Stimulated activated CD8-positive, alpha-beta memory T cell treated with anti-CD3 and anti-CD28 coated beads, Interleukin-7, amount 100 ng/mL, for 48 hours (primary cell): ENCODE measurements around the gene STX17.
"Not testable (repeated sequence)": the region's sequence is repeated elsewhere in the genome, so short reads cannot be mapped to it uniquely, and the experiment has no call there.

ENCODE experiments used
- DNase-seq, 2 donors: peaks; one replicate each; pipeline ENCODE4 v3.0.0-alpha.2; 2020; ENCODE audit warnings: low read depth in 1 of 2; ENCODE audit errors: extremely low read depth in 1 of 2

STX17 gene

DNA sequence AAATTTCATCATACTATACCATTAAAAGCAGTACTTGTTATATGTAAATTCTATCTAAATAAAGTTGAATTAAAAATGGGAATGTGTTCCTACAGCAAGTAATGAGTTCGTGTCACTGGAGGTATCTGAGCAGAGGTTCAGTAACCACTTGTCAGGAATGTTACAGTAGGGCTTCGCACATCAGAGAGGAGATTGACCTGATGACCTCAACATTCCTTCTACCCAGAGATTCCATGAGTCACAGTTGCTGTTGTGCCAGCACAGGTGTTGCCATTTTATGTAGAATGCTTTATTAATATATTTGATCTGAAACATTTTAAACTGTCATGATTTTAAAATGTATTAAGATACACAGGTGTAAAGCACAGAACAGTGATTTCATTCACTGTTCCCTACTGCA lies 60.3 kb downstream of the STX17 start:
- no peak for DNase-seq

DNA sequence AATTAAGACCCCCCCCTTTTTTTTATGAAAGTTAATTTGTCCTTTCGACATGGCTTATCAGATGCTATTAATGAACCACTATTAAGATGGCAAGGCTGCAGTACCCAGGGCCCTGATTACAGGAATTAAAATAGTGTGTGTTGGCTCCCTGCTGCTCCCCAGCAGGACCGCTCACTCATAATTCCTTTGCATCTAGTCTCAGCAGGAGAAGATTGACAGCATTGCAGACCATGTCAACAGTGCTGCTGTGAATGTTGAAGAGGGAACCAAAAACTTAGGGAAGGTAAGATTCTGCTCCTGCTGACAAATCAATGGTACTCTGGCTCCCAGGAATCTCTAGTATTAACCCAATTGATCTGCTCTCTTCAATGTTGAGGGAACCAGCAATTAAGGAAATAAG lies 61.0 kb downstream of the STX17 start:
- no peak for DNase-seq

- DNase-seq: no peak
These were observed 64.0 kb downstream of the STX17 start for GRCh38 chr9:99970481-99970880.

DNA sequence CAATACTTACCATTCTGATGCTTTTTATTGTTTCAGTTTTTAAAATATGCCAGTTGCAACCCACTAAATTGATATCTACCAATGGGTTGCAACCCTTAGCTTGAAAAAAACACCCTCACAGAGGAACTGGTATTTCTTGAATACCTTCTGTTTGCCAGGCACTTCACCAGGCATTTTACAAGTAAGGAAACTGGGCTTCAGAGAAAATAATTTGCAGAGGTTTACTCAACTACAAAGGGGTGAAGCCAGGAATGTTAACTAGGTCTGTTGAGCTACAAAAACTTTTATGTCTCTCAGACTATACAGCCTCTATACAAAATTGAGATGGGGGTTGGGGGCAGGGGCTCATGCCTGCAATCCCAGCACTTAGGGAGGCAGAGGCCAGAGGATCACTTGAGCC lies 65.0 kb downstream of the STX17 start:
- no peak for DNase-seq

- DNase-seq: no peak
These were observed 67.0 kb downstream of the STX17 start for GRCh38 chr9:99973455-99973854.

DNA sequence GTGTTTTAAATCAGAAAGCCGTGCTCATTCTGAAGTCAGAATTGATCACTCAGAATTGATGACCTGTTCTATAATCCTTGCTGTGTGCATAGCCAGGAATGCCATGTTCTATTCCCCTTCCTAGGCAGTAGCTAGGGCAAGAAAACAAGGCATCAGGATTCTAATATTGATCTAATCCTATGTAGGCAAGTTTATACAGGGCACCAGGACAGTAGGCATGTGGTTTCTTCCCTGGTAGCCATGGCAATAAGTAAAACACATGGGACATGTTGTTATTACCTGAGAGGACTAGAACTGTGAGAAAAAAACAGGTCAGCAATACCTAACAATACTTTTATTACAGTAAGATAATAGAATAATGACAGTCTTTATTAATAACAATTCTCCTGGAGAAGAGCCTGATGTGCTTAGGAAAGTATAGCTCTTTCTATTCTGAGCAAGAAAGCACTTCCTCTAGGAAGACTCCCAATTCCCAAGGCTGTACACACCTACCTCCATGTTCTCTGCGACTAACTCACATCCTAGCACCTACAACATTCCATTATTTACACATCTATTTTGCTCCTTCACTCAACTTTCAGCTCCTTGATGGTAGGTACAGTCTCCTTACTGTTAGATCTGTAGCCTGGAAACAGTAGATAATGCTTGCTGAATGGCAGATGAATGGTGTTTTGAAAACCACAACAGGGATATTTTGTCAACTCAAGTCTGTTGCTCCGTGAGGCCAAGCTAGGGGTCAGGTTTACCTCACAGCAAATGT lies 70.8 kb downstream of the STX17 start:
- no peak for DNase-seq

GRCh38 chr9:99978221-99978620 lies 71.8 kb downstream of the STX17 start:
- no peak for DNase-seq

DNA sequence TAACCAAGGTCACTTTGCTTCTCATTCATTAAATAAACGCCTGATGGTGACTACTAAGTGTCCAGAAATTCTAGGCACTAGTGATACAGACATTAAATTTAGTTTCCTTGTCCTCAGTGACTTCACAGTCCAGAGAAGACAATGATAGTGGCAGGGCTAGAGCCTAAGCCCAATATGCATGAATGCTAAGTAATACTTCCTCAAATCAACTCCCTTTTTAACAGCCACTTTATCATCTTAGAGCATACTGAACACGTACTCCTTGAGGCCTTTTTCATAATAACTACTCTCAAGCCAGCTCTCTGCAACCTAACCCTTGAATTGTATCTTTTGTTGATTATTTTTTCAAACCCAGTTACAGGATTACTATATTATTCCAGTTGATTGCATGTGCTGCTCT lies 74.1 kb downstream of the STX17 start:
- DNase-seq: no peak

- no peak for DNase-seq
These were observed 80.2 kb downstream of the STX17 start for GRCh38 chr9:99986642-99987041.

- not testable (repeated sequence) for DNase-seq
These were observed 84.1 kb downstream of the STX17 start for GRCh38 chr9:99990508-99990907.

GRCh38 chr9:99998266-99998665 lies 91.8 kb downstream of the STX17 start:
- DNase-seq: no peak

DNA sequence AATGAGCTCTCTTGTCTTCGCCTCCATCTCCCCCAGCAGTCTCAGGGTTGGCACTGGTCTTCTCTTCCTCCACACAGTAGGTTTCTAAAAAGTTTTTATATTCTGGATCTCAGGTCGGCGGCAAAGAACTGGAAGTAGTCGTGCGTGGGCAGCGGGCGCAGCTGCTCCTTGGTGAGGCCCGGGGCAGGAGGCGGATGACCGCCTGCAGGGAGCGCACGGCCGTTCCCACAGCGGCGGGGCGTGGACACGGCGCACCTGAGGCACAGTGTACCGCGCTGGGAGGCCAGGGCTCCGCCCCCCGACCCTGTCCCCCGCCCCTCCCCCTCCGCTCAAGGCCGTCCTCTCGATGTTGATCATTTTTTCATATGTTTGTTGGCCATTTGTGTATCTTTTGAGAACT lies 92.4 kb downstream of the STX17 start:
- DNase-seq: no peak

- DNase-seq: no peak
These were observed 93.3 kb downstream of the STX17 start for GRCh38 chr9:99999797-100000196.

DNA sequence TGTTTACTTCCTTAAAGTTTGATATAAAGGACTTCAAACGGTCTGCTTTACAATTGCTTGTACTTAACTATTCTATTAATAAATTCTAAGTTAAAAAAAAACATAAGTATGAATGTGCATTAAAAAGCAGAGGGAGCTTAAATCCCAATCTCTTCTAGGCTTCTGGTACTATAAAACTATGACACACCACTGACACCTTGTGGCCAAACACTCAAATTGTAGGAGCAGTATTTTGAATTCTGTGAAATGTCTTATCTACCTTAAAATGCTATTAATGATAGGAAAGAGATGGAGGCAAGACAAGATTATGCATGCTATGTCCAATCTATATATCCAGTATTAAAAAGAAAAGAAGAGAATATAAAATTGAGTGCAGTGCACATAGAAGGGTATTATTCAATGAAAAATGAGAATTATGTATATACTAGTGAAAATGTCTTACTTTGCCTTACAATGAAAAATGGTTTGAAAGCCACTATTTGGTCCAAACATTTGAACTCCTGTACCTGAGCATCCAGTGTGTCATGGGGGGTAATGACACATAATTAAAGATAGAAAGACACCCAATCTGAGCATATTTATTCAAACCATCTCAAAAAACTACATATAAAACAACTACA lies 104.7 kb downstream of the STX17 start:
- no peak for DNase-seq

GRCh38 chr9:100012279-100012678 lies 105.8 kb downstream of the STX17 start:
- DNase-seq: no peak

DNA sequence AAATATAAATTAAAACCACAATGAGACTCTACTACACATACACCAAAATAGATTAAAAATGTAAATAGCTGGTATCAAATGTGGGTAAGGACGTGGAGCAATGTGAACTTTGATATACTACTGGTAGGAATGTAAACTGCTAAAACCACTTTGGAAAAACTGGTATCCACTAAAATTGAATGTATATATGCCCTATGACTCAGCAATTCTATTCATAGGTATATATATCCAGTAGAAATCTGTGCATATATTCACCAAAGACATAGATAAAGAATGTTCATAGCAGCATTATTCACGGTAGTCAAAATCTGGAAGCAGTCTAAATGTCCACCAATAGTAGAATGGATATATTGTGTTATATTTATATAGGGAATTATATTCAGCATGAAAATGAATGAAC lies 107.1 kb downstream of the STX17 start:
- DNase-seq: no peak

DNA sequence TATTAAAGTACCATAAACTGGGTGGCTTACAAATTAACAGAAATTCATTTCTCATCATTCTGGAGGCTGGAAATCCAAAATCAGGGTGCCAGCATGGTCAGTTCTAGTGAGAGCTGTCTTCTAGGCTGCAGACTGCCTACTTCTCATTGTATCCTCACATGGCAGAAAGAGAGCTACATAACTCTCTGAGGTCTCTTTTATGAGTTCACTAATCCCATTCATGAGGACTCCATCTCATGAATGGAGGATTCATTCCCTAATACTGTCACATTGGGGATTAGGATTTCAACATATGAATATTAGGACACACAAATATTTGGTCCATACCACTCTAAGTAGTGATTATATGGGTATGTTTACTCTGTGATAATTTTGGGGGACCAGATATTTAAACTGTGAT lies 108.4 kb downstream of the STX17 start:
- no peak for DNase-seq

DNA sequence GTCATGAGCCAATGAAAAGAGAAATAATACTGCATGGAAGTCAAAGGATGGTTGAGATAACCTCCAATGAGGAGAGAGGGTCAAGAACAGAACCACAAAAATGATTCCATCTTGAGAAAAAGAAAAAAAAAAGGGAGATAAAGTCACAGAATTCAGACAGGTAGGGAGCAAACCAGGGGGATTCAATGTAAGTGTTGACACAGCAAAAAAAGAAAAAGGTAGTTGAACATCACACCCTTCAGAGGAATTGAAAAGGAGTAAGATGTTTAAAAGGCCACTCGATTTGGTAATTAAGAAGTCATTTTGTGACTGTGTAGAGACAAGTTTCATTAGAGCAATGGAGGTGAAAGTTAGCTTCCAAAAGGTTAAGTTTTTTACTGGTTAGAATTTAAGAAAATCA lies 113.1 kb downstream of the STX17 start:
- DNase-seq: no peak
